Measurements from ENCODE around the gene TRIM63.

- 0 out of 2 replicates have a peak, but pooled peaks have one; percentile 61 for TF ChIP-seq ZNF561 (CRISPR knock-in tag; conservative IDR thresholded peaks at IDR 0.05)
- TF ChIP-seq CTCF (IDR thresholded peaks at IDR 0.05 in 2 of 3, conservative IDR thresholded peaks at IDR 0.05 in 1 of 3; ENCODE audit: insufficient read depth in 2 of 3, low read depth in 1 of 3, low read length in 3 of 3) = no peak
- TF ChIP-seq ZC3H11A (IDR thresholded peaks at IDR 0.05; ENCODE audit: low read depth, low read length) = no peak
- no peak for TF ChIP-seq RCOR1 (IDR thresholded peaks at IDR 0.05; ENCODE audit: borderline replicate concordance in 1 of 2, low read depth in 2 of 2, low read length in 2 of 2)
- TF ChIP-seq ZNF184 (CRISPR knock-in tag; IDR thresholded peaks at IDR 0.05) = no peak
- TF ChIP-seq MYC (IDR thresholded peaks at IDR 0.05; ENCODE audit: low read depth, low read length) = no peak
- TF ChIP-seq MYC (CRISPR knock-in tag; IDR thresholded peaks at IDR 0.05; ENCODE audit: borderline replicate concordance, low read depth) = no peak
- TF ChIP-seq TAF1 (IDR thresholded peaks at IDR 0.05; ENCODE audit: control insufficient read depth, extremely low read depth, insufficient read depth, low read length, severe bottlenecking) = no peak
- TF ChIP-seq MYBL2 (IDR thresholded peaks at IDR 0.05; ENCODE audit: low read depth) = no peak
- no peak for TF ChIP-seq MYBL2 (CRISPR knock-in tag; IDR thresholded peaks at IDR 0.05; ENCODE audit: borderline replicate concordance)
- no peak for TF ChIP-seq TCF7L2 (IDR thresholded peaks at IDR 0.05; ENCODE audit: low read depth, low read length)
These were observed 45.0 kb upstream of the TRIM63 start for GRCh38 chr1:26112407-26112775.
